IgD-negative memory B cell (primary cell): Measurements from ENCODE around the gene FNIP1. TPM values are rescaled to one million over a fixed set of nuclear protein-coding genes. Genes with fewer than 3 reads are reported as not detected.

Source experiments
- polyA plus RNA-seq: library from polyadenylated mRNA; unstranded; fragments of 300-500 nt; fragmentation: Illumina TruSeq; gene quantifications from one replicate; pipeline ENCODE4 v1.2.3, GENCODE V29; 2021

Gene FNIP1
- polyA plus RNA-seq, 1 donor from 2014 or later: 21.9 TPM

Other genes with a start within 250 kb of the FNIP1 start
- 16.6 TPM for gene RAPGEF6, start 161.8 kb downstream of the FNIP1 start, polyA plus RNA-seq
- not detected for gene MEIKIN, start 148.6 kb upstream of the FNIP1 start, polyA plus RNA-seq
- 0.11 TPM for gene ACSL6, start 214.6 kb upstream of the FNIP1 start, polyA plus RNA-seq